Measurements from ENCODE around the gene PNLDC1.
A peak's percentile ranks its signal among the peaks of the same experiment; 100 is the strongest.

Gene PNLDC1

GRCh38 chr6:159852877-159853276, 52.8 kb downstream of the PNLDC1 start:
- DNase-seq = no peak

GRCh38 chr6:159853754-159854153, 53.7 kb downstream of the PNLDC1 start:
- DNase-seq = no peak

- no peak for DNase-seq
Measured at GRCh38 chr6:159854959-159855358, 54.9 kb downstream of the PNLDC1 start.

GRCh38 chr6:159858259-159858658, 58.2 kb downstream of the PNLDC1 start:
- no peak for DNase-seq

- no peak for DNase-seq
Measured at GRCh38 chr6:159860482-159860881, 60.4 kb downstream of the PNLDC1 start.

- DNase-seq = no peak
Measured at GRCh38 chr6:159862103-159862502, 62.0 kb downstream of the PNLDC1 start.

GRCh38 chr6:159863341-159863740, 63.3 kb downstream of the PNLDC1 start:
- DNase-seq = peak; percentile 54

GRCh38 chr6:159865226-159865920, 65.3 kb downstream of the PNLDC1 start:
- DNase-seq = no peak

- no peak for DNase-seq
Measured at GRCh38 chr6:159866286-159867247, 66.5 kb downstream of the PNLDC1 start.
